ENCODE measurements around the gene BANP.
"Not testable (repeated sequence)": the region's sequence is repeated elsewhere in the genome, so short reads cannot be mapped to it uniquely, and the experiment has no call there.

Gene BANP

GRCh38 chr16:88106566-88106965 is 155.3 kb downstream of the BANP start:
- DNase-seq: not testable (repeated sequence)

- no peak for DNase-seq
Measured at GRCh38 chr16:88108762-88109161, 157.5 kb downstream of the BANP start.

- DNase-seq: not testable (repeated sequence)
Measured at GRCh38 chr16:88109726-88110621, 158.7 kb downstream of the BANP start.

GRCh38 chr16:88110875-88111494 is 159.8 kb downstream of the BANP start:
- not testable (repeated sequence) for DNase-seq

- DNase-seq: not testable (repeated sequence)
Measured at GRCh38 chr16:88111976-88112375, 160.7 kb downstream of the BANP start.

- DNase-seq: no peak
Measured at GRCh38 chr16:88113545-88114045, 162.4 kb downstream of the BANP start.

- not testable (repeated sequence) for DNase-seq
Measured at GRCh38 chr16:88114541-88115228, 163.5 kb downstream of the BANP start.

- DNase-seq: no peak
Measured at GRCh38 chr16:88116121-88116520, 164.9 kb downstream of the BANP start.

GRCh38 chr16:88117476-88117868 is 166.2 kb downstream of the BANP start:
- no peak for DNase-seq

- DNase-seq: no peak
Measured at GRCh38 chr16:88118376-88118775, 167.1 kb downstream of the BANP start.

GRCh38 chr16:88118852-88119741 is 167.9 kb downstream of the BANP start:
- not testable (repeated sequence) for DNase-seq

- DNase-seq: not testable (repeated sequence)
Measured at GRCh38 chr16:88119881-88120751, 168.9 kb downstream of the BANP start.

GRCh38 chr16:88120812-88121211 is 169.6 kb downstream of the BANP start:
- DNase-seq: no peak

- DNase-seq: not testable (repeated sequence)
Measured at GRCh38 chr16:88121391-88121790, 170.2 kb downstream of the BANP start.

- DNase-seq: no peak
Measured at GRCh38 chr16:88121886-88122580, 170.8 kb downstream of the BANP start.

Data from NCI-H1105 treated with DMSO at 0.1 percent for 48 hours (cell line).